ENCODE data around the gene APBA2.

Gene APBA2

GRCh38 chr15:29093696-29094343 is 208.0 kb downstream of the APBA2 start:
- no peak for DNase-seq

- no peak for DNase-seq
Observed at GRCh38 chr15:29094711-29095110, 208.9 kb downstream of the APBA2 start.

GRCh38 chr15:29095746-29096145 is 210.0 kb downstream of the APBA2 start:
- no peak for DNase-seq

- no peak for DNase-seq
Observed at GRCh38 chr15:29097168-29097567, 211.4 kb downstream of the APBA2 start.

- no peak for DNase-seq
Observed at GRCh38 chr15:29097971-29098370, 212.2 kb downstream of the APBA2 start.

DNA sequence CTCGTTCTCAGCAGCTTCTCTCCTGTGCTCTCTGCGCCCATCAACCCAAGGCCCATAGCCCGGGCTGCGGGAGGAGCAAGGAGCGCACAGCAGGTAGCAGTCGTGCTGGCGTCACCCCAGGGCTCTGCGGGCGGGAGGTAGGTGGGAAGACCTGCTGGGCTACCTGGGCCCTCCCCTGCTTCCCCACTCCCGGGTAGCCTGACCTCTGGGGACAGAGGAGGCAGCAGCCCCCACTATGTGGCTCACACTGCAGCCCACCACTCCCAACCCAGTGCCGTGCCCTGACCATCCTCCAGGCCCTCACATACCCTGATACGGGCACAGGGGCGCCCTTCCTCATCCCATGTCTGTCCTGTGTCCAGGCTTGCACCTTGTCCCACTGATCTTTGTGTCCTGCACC is 212.9 kb downstream of the APBA2 start:
- no peak for DNase-seq

DNA sequence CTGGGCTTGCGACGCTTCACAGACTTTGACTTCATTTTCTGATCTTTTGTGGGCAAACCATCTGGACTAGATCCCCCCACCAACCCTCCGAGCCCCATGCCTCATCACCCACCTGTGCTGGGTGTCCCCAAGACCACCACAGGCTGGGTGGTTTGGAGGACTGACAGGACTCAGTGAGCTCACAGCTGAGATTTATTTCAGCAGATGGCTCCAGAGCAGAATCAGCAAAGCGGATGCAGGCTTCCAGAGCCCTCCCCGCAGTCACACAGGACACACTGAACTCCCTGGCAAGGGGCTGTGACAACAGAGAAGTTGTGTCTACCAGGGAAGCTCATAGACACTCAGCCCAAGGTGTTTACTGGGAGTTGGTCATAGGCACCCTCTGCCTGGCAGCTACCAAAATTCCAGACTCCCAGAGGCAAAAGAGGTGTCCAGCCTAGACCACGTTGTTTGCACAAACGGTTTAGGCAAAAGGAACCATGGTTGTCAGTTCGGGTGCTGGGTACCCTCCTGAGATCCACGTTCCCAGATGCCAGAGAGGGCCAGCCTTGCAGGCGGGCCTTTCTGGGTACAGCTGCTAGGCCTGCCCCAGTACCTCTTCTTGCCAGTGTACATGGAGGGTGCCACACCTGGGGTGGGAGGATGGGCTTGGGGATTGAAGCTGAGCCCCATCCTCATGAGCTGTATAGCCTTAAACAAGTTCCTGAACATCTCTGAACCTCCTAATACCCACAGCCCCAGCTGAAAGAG is 213.5 kb downstream of the APBA2 start:
- no peak for DNase-seq

DNA sequence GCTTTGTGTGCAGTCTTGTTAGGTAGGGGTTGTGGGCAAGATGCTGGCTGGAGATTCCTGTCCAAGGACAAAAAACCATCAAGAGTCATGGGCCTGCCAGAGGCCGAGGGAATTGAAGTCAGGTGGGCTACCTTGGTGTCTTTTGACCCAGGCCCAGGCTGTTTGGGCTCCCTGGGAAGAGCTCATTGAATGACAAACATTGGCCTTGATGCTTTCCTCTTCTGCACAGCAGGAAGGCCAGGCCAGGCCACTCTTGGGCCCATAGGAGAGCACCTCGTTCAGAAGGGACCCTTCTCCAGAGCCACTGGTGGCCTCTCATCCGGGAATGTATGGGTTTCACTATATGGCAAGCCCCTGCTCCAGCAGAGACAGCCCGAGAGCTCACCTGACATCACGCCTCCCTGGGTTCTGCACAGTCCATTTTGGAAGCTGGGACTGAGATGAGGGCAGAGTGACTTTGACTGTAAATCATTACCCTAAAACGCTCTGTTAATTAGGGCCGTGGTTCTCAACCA is 214.8 kb downstream of the APBA2 start:
- no peak for DNase-seq

GRCh38 chr15:29101491-29101890 is 215.7 kb downstream of the APBA2 start:
- no peak for DNase-seq

GRCh38 chr15:29102173-29102794 is 216.5 kb downstream of the APBA2 start:
- DNase-seq: peak; percentile 79

- DNase-seq: peak; percentile 32
Observed at GRCh38 chr15:29102911-29103823, 217.4 kb downstream of the APBA2 start.

GRCh38 chr15:29103824-29104565 is 218.2 kb downstream of the APBA2 start:
- DNase-seq: peak; percentile 73

GRCh38 chr15:29104566-29104880 is 218.7 kb downstream of the APBA2 start:
- no peak for DNase-seq

DNA sequence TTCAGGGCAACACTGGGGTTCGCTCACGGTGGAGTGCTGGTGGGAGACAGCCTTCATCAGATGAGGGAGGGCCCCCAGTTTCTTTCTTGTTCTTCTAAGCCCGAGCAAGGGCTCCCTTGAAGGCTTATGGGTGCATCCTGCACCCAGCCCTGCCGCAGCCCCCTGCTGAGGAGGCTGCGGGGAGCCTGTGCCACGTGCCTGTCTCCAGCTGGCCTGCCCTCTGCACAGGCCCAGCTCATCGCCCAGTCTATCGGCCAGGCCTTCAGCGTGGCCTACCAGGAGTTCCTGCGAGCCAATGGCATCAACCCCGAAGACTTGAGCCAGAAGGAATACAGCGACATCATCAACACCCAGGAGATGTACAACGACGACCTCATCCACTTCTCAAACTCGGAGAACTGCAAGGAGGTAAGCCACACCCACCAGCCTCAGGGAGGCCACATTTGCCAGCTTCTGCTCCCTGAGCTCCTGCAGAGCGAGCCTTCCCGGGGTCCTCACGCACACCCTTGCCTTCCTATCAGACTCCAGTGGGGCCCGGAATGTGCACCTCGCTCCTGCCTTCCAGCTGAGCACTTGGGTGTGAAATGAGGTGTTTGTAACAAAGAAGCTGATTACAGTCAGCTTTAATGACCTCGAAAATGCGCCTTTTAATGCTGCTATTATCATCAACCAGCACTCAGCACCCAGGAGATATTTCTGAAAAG is 219.5 kb downstream of the APBA2 start:
- no peak for DNase-seq

- DNase-seq: no peak
Observed at GRCh38 chr15:29106116-29106515, 220.3 kb downstream of the APBA2 start.

- DNase-seq: no peak
Observed at GRCh38 chr15:29106551-29107290, 220.9 kb downstream of the APBA2 start.

DNA sequence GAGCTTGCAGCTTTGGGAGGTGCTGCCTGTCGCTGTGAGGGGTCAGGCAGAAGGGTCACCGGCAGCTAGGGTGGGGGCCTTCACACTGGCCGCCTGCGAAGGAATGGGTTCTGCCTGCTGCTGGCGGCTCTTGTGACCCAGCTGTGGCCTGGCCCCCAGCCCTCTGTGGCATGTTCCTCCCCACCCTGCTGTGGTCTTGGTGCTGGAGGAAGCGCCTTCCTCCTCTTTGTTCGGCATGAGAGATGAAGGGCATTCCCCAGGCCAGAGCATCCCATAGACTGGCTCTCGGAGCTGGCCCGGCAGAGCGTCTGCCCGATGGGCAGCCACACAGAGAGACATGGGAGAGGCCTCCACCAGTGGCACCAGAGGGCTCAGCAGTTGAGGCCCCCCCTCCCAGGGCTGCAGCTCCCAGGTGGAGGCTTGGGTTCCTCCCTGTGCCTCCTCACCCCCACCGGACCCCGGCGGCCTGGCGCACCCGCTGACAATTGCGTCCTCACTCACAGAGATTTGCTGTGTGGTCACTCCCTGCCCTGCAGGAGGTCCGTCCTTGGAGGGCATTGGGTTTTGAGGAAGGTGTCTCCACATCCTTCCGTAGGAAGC is 221.6 kb downstream of the APBA2 start:
- no peak for DNase-seq

DNA sequence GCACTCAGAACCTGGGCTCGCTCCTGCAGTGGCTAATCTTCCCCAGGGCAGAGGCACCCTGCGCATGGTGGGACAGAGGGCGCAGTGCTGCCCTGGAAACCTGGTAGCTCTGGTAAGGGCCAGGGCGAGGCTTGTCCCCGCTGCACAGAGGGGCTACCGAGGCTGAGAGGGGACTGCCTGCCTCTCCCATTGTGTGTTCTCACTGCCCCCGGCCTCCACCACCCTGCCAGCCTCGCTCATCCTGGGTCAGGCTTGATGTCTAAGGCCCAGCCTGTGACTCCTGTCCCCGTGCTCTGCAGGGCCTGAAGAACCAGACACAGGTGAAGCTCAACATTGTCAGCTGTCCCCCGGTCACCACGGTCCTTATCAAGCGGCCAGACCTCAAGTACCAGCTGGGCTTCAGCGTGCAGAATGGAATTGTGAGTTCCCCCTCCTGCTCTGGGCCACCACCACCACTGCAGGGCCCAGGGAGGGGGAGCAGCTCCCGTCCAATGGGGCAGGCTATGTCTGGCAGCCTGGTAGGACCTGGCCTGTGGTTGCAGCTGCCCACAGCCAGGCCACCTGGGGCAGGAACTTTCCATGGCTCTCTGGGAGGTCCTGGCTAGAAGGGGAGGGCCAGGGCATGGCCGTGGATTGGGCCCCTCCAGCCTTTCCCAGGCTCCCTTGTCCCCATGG is 222.3 kb downstream of the APBA2 start:
- no peak for DNase-seq

- DNase-seq: no peak
Observed at GRCh38 chr15:29109762-29110161, 224.0 kb downstream of the APBA2 start.

DNA sequence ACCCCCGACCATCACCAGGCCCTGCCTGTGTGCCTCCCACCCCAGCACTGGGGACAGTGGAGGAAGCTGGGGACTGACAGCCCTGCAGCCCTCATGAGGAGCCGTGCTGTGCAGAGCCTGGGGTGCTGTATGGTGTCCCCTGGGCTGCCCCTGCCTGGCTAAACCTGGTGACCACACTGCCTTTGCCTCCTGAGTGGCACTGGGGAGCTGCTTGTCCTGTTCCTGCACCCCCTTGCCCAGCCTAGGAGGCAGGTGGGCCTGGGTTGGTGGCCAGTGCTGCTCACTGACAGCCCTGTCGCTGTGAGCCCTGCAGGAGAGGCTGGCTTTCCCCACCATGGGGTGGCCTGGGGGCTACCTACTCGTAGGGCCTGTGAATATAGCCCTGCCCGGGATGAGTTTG is 224.4 kb downstream of the APBA2 start:
- no peak for DNase-seq
